SK-N-MC (cell line): ENCODE data around the gene FUT8.
A peak's percentile ranks its signal among the peaks of the same experiment; 100 is the strongest.
"Not testable (repeated sequence)": the region's sequence is repeated elsewhere in the genome, so short reads cannot be mapped to it uniquely, and the experiment has no call there.

Source experiments
- DNase-seq: peaks from one replicate; pipeline ENCODE4 v3.0.0-alpha.2; 2011; ENCODE audit warnings: low read depth, low spot score
- H3K27ac ChIP-seq: fragments of 200-600 bp; sonication (generic); 2 replicates; pipeline ENCODE4 v1.5.1; 2016; ENCODE audit warnings: mixed run types
- H3K36me3 ChIP-seq: fragments of 200-600 bp; sonication (generic); 2 replicates; pipeline ENCODE4 v1.6.1; 2017; ENCODE audit warnings: antibody characterized with exemption, low read length, mixed read lengths; ENCODE audit not compliant: insufficient read depth
- H3K4me3 ChIP-seq: fragments of 200-600 bp; sonication (generic); 2 replicates; pipeline ENCODE4 v1.5.1; 2016
- H3K9ac ChIP-seq: fragments of 200-600 bp; sonication (generic); 2 replicates; pipeline ENCODE4 v1.8.0; 2017; ENCODE audit warnings: mixed run types, mixed read lengths; ENCODE audit not compliant: insufficient read length
- H3K9me3 ChIP-seq: fragments of 200-600 bp; sonication (generic); 2 replicates; pipeline ENCODE4 v1.6.1; 2017; ENCODE audit warnings: low read depth, mild to moderate bottlenecking, antibody characterized with exemption, low read length, moderate library complexity, mixed read lengths
- EZH2 ChIP-seq: fragments of 200-600 bp; sonication (generic); IDR thresholded peaks from one replicate; pipeline ENCODE4 v1.6.1; 2017; ENCODE audit warnings: antibody characterized with exemption
- FOXP2 ChIP-seq: optimal IDR thresholded peaks from 2 replicates; pipeline ENCODE3; 2011; ENCODE audit warnings: mild to moderate bottlenecking, moderate library complexity; ENCODE audit not compliant: insufficient read depth; ENCODE audit errors: extremely low read length, control extremely low read depth
- POLR2AphosphoS5 ChIP-seq: IDR thresholded peaks from 2 replicates; pipeline ENCODE4 v1.6.1; 2012; ENCODE audit warnings: mild to moderate bottlenecking, low read depth, low read length, borderline replicate concordance

Gene FUT8

DNA sequence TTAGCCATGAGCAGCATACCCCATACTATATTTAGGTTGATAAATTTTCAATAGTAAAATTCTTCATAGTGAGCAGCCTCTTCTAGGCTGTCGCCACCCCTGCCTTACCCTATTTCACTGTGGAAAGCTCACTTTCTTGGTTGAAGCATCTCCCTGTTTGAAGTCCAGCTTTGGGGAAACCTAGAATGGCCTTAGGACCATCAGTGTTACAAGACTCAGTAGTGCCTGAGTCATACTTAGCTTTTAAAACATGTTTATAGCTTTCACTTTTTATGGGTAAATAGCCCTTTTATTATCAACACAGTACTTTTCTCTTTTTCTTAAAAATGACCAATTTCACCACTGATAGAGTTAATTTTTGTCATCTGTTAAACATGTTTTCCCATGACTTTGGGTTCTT, 37.1 kb downstream of the FUT8 start:
- Histone ChIP-seq H3K9ac (no peak overlapping the region), H3K9me3 (no peaks in the 10 kb centered on the region), H3K36me3 (peaks cover 28% of the 10 kb centered on the region), H3K4me3 (no peak overlapping the region), H3K27ac (no peak overlapping the region)
- DNase-seq: no peak
- no peak for TF ChIP-seq POLR2AphosphoS5
- no peak for TF ChIP-seq FOXP2
- TF ChIP-seq EZH2: no peak

DNA sequence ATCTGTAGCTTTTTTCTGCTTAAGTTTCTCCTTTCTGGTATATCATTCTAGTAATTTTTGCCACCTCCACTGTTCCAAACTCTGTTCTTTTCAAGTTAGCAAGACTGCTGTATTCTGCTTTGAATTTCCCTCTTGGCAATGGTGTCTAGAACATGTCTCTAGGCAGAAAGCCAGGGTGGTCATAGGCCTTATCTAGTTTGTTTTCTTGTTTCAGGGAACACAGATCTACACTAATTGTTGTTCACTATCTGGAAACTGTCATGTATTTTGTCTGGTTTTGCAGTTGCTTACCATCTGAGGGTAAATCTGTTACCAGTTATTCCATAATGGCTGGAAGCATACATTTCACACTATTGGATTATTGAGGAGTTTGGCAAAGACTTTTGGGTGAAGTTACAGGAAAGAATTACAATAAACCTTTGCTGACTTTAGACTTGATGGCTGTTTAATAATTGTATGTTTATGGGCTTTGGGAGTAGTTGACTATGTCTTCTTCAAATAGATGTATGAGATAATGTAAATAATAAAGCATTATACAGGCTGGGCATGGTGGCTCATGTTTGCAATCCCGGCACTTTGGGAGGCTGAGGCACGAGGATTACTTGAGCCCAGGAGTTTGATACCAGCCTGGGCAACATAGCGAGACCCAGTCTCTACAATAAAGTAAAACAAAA, 41.4 kb downstream of the FUT8 start:
- Histone ChIP-seq H3K4me3 (no peak overlapping the region), H3K36me3 (peaks cover 67% of the 10 kb centered on the region), H3K9me3 (peaks cover 9% of the 10 kb centered on the region), H3K27ac (no peak overlapping the region), H3K9ac (no peak overlapping the region)
- TF ChIP-seq FOXP2: no peak
- TF ChIP-seq POLR2AphosphoS5: no peak
- no peak for TF ChIP-seq EZH2
- DNase-seq: no peak

DNA sequence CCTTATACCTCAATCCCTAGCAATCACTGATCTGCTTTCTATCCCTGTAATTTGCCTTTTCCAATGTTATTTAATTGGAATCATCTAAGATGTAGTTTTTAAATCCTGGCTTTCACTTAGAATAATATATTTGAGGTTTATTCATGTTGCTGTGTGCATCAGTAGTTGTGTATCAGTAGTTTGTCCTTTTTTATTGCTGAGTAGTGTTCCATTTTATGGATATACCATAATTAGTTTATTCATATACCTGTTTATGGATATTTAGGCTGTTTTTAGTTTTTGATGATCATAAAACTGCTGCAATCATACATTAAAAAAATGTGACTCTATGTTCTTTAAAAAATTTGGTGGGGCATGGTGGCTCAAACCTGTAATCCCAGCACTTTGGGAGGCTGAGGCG, 43.7 kb downstream of the FUT8 start:
- no peak overlapping the region for H3K9ac ChIP-seq
- no peak overlapping the region for H3K27ac ChIP-seq
- H3K4me3 ChIP-seq: no peak overlapping the region
- peaks cover 9% of the 10 kb centered on the region for H3K9me3 ChIP-seq
- no peak for DNase-seq
- H3K36me3 ChIP-seq: peaks cover 72% of the 10 kb centered on the region
- TF ChIP-seq EZH2: no peak
- no peak for TF ChIP-seq POLR2AphosphoS5
- TF ChIP-seq FOXP2: no peak

DNA sequence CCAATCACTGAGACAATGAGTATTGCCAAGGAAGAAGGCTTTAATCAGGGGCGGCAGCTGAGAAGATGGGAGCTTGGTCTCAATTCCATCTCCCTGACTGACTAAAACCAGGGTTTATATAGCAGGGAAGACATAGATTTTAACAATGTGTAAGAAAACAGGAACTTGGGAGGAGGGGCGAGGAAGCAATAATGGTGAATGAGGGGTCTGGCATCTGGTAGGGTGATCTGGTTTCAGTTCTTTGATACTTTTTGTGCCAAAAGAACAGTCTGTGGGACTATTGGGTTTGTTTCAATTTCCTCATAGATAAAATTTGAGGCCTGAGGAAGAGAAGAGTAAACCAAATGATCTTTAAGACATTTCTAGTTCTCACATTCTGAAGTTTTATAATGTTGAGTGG, 49.2 kb downstream of the FUT8 start:
- Histone ChIP-seq H3K4me3 (no peak overlapping the region), H3K9me3 (no peaks in the 10 kb centered on the region), H3K9ac (no peak overlapping the region), H3K36me3 (peaks cover 67% of the 10 kb centered on the region), H3K27ac (peak overlapping the region; percentile 69)
- TF ChIP-seq EZH2: no peak
- no peak for TF ChIP-seq FOXP2
- no peak for TF ChIP-seq POLR2AphosphoS5
- DNase-seq: no peak

DNA sequence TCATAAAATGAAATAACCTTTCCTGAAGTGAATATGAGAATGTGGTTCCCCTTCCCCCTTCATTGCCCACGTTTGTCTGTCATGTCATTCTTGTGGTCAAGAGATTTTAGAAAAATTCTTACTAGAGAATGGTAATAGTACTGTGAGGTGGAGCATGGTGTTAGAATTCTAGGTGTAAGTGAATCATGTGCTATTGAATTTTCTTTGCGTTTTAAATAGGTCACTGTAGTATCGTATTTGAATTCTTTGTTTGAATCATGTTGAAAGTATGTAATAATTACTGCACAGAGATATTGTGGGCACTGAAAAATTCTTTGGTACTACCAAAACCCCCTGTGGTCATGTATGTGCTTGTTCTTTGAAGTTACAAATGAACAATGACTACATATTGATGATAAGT, 49.9 kb downstream of the FUT8 start:
- no peak for DNase-seq
- H3K9me3 ChIP-seq: no peaks in the 10 kb centered on the region
- peak overlapping the region; percentile 69 for H3K27ac ChIP-seq
- H3K9ac ChIP-seq: no peak overlapping the region
- H3K4me3 ChIP-seq: no peak overlapping the region
- no peak for TF ChIP-seq POLR2AphosphoS5
- TF ChIP-seq FOXP2: no peak
- H3K36me3 ChIP-seq: peaks cover 64% of the 10 kb centered on the region

DNA sequence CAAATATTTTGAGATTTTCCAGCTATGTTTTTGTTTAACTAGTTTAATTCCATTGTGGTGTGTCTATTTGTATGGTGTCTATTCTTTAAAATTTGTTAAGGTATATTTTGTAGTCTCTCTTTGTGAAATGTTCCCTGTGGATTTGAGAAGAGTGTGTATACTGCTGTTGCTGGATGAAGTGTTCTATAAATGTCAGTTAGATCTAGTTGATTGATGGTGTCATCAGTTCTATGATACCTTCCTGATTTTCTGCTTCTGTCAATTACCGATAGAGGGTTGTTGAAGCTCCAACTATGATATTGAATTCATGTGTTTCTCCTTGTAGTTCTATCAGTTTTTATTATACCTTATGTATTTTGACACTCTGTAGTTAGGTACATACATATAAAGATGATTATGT, 53.1 kb downstream of the FUT8 start:
- Histone ChIP-seq H3K9ac (no peak overlapping the region), H3K36me3 (peaks cover 43% of the 10 kb centered on the region), H3K27ac (no peak overlapping the region), H3K4me3 (no peak overlapping the region), H3K9me3 (no peaks in the 10 kb centered on the region)
- DNase-seq: no peak
- no peak for TF ChIP-seq POLR2AphosphoS5
- no peak for TF ChIP-seq EZH2
- no peak for TF ChIP-seq FOXP2

DNA sequence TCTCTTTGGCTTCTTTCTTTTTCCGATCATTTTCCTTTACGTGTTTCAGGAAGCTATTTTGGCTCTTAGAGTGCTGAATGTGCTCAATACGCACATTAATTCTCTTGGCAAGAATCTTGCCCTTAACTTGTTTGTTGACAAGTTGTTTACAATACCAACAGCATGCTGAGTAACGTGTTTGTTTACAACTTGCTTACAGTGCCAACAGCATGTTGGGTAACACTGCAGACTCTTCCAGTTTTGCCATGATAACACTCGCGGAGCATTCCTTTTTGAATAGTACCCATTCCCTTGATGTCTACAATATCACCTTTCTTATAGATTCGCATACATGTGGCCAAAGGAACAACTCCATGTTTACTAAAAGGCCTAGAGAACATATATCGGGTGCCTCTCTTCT, 55.4 kb downstream of the FUT8 start:
- not testable (repeated sequence) for H3K9me3 ChIP-seq, H3K27ac ChIP-seq, DNase-seq, H3K9ac ChIP-seq, H3K4me3 ChIP-seq
- peaks cover 26% of the 10 kb centered on the region for H3K36me3 ChIP-seq

DNA sequence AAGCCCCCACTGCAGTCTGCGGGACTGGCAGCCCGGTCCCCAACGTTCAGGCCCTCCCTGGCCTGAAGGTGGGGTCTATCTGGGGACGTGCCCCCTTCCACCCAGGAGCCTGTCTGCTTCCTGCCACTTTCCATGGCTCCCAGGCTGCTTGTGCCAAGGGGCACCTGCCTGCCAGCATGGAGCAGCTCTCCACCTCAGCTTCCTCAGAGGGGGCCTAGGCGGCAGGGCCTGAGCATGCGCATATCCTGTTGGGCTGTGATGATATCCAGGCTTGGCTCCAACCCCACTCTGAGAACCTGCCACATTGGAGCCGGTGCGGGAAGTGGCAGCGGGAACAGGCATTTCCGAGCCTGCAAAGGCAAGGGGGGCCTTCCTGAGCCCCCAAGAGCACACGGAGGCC, 57.4 kb downstream of the FUT8 start:
- Histone ChIP-seq H3K9me3 (no peaks in the 10 kb centered on the region), H3K27ac (peak overlapping the region; percentile 25; the same call in 1 of the 2 replicates), H3K4me3 (no peak overlapping the region), H3K9ac (no peak overlapping the region), H3K36me3 (peaks cover 15% of the 10 kb centered on the region; the same call in 1 of the 2 replicates)
- no peak for DNase-seq
- TF ChIP-seq EZH2 (no peak), POLR2AphosphoS5 (no peak), FOXP2 (no peak)

DNA sequence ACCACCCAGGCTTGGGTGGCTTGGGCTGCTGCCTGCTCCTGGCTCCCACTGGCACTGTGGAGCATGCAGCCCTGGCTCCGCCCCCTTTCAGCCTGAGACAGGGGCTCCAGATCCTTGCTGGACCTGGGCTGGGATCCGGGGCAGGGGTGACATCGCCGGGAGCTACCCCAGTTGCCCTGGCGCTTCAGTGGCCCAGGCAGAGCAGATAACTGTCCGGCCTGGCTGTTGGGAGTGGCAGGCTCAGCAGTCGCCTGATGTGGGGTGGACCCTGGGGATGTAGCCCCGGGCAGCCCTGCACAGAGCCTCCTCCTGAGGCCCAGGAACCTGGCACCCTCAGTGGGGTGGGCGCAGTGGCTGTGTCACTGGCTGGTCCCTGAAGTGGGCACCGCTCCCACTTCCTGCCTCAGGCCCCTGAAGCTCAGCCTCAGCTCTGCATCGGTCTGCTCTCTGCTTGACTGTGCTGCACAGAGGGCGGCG, 57.9 kb downstream of the FUT8 start:
- DNase-seq: no peak
- H3K36me3 ChIP-seq: peaks cover 15% of the 10 kb centered on the region; the same call in 1 of the 2 replicates
- H3K9me3 ChIP-seq: no peaks in the 10 kb centered on the region
- peak overlapping the region; percentile 65 for H3K27ac ChIP-seq
- H3K4me3 ChIP-seq: no peak overlapping the region
- TF ChIP-seq POLR2AphosphoS5: no peak
- no peak for TF ChIP-seq EZH2
- TF ChIP-seq FOXP2: no peak
- H3K9ac ChIP-seq: no peak overlapping the region
